Fibroblast of lung (primary cell): Measurements from ENCODE around the gene ZNF490. TPM values are rescaled to one million over a fixed set of nuclear protein-coding genes. Genes with fewer than 3 reads are reported as not detected.
A peak's percentile ranks its signal among the peaks of the same experiment; 100 is the strongest.

Experiments
- DNase-seq, 2 donors: peaks; one replicate each; pipeline versions ENCODE4 v3.0.0 to v3.0.0-alpha.2; 2010; ENCODE audit warnings: low read depth in 2 of 2
- H2AFZ ChIP-seq: 2 replicates; pipeline ENCODE4 v1.5.1; 2012; ENCODE audit warnings: low read length, control low read depth, inconsistent platforms
- H3K27ac ChIP-seq: 2 replicates; pipeline ENCODE4 v1.5.1; 2011; ENCODE audit warnings: low read length, control low read depth; ENCODE audit not compliant: insufficient read depth
- H3K27me3 ChIP-seq: 2 replicates; pipeline ENCODE4 v1.5.1; 2011; ENCODE audit warnings: mild to moderate bottlenecking, low read length; ENCODE audit not compliant: control insufficient read depth, insufficient read depth
- H3K36me3 ChIP-seq: 2 replicates; pipeline ENCODE4 v1.5.1; 2011; ENCODE audit warnings: low read length; ENCODE audit not compliant: control insufficient read depth, insufficient read depth
- H3K4me1 ChIP-seq: 2 replicates; pipeline ENCODE4 v1.5.1; 2011; ENCODE audit warnings: low read length; ENCODE audit not compliant: control insufficient read depth, insufficient read depth; ENCODE audit errors: extremely low read depth
- H3K4me2 ChIP-seq: 2 replicates; pipeline ENCODE4 v1.5.1; 2011; ENCODE audit warnings: low read length, control low read depth; ENCODE audit not compliant: insufficient read depth; ENCODE audit errors: extremely low read depth
- H3K4me3 ChIP-seq, 4 experiments: fragments of 200-600 bp in 1 of 4; sonication (generic) in 1 of 4; replicated peaks in 1 of 4; 2 replicates each; pipeline ENCODE4 v1.5.1; 2011 to 2016; ENCODE audit warnings: low read length in 4 of 4, low read depth in 3 of 4, mild to moderate bottlenecking in 3 of 4, control low read depth in 2 of 4, inconsistent platforms in 1 of 4, mixed read lengths in 1 of 4; ENCODE audit not compliant: insufficient read depth in 1 of 4; ENCODE audit errors: control extremely low read depth in 1 of 4
- H3K79me2 ChIP-seq: 2 replicates; pipeline ENCODE4 v1.5.1; 2012; ENCODE audit warnings: mild to moderate bottlenecking, low read length, inconsistent platforms; ENCODE audit not compliant: control insufficient read depth, insufficient read depth
- H3K9ac ChIP-seq: 2 replicates; pipeline ENCODE4 v1.5.1; 2011; ENCODE audit warnings: mild to moderate bottlenecking, low read length, control low read depth; ENCODE audit not compliant: insufficient read depth
- H3K9me3 ChIP-seq: 2 replicates; pipeline ENCODE4 v1.5.1; 2012; ENCODE audit warnings: low read depth, low read length; ENCODE audit not compliant: control insufficient read depth, insufficient read depth
- H4K20me1 ChIP-seq: 2 replicates; pipeline ENCODE4 v1.5.1; 2011; ENCODE audit warnings: low read length; ENCODE audit not compliant: control insufficient read depth, insufficient read depth; ENCODE audit errors: extremely low read depth
- EZH2 ChIP-seq: IDR thresholded peaks from 2 replicates; pipeline ENCODE4 v1.5.1; 2012; ENCODE audit warnings: low read length, control low read depth, mild to moderate bottlenecking; ENCODE audit errors: missing control alignments
- polyA plus RNA-seq, 2 donors: library from polyadenylated mRNA; depleted of rRNA in 1 of 2; stranded (reverse) in 1 of 2; unstranded in 1 of 2; fragments of >200 nt; gene quantifications; 2 replicates each; pipeline ENCODE4 v1.2.1, GENCODE V29; 2011 to 2012; ENCODE audit warnings: missing spikeins in 1 of 2
- total RNA-seq: library from RNA; depleted of rRNA; stranded (reverse); fragments of >200 nt; gene quantifications from 2 replicates; pipeline ENCODE4 v1.2.1, GENCODE V29; 2014
- TF ChIP-seq, protein P1 (sequence below), 2 donors: IDR thresholded peaks in 1 of 2; conservative IDR thresholded peaks in 1 of 2; 1 replicate in 1 of 2; 2 replicates in 1 of 2; pipeline ENCODE4 v1.5.1; 2011 to 2012; ENCODE audit warnings: low read length in 2 of 2, control low read depth in 1 of 2, inconsistent platforms in 1 of 2, low read depth in 1 of 2, mild to moderate bottlenecking in 1 of 2

Gene ZNF490
- total and polyA plus RNA-seq, 2 donors (not counting 1 experiment from before 2014, with no cell fraction given) = 3.9 to 16.8 TPM

DNA sequence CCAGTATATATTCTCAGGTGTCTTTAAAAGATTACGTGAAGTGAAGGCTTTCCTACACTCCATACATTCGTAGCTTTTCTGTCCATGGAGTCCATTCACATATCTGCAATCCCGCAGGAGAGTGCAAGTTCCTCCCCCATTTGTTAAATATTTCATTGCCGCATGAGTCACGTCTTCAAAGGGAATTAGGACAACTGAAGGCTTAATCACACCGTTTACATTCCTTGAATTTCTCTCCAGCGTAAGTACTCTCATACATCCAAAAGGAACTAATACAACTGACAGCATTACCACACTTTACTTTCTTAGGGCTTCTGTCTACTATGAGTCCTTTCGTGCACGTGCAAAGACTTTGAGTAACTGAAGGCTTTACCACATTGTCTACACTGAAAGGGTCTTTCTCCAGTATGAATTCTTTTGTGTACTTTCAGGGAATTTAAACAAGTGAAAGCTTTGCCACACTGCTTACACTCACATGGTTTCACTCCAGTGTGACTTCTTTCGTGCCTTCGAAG, 30.4 kb downstream of the ZNF490 start:
- no peaks in the 10 kb centered on the region for H3K79me2 ChIP-seq
- H3K36me3 ChIP-seq = peaks cover 6% of the 10 kb centered on the region
- H3K9me3 ChIP-seq = peaks cover 13% of the 10 kb centered on the region
- TF ChIP-seq EZH2 = no peak
- TF ChIP-seq, protein P1, sequence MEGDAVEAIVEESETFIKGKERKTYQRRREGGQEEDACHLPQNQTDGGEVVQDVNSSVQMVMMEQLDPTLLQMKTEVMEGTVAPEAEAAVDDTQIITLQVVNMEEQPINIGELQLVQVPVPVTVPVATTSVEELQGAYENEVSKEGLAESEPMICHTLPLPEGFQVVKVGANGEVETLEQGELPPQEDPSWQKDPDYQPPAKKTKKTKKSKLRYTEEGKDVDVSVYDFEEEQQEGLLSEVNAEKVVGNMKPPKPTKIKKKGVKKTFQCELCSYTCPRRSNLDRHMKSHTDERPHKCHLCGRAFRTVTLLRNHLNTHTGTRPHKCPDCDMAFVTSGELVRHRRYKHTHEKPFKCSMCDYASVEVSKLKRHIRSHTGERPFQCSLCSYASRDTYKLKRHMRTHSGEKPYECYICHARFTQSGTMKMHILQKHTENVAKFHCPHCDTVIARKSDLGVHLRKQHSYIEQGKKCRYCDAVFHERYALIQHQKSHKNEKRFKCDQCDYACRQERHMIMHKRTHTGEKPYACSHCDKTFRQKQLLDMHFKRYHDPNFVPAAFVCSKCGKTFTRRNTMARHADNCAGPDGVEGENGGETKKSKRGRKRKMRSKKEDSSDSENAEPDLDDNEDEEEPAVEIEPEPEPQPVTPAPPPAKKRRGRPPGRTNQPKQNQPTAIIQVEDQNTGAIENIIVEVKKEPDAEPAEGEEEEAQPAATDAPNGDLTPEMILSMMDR (conservative IDR thresholded peaks at IDR 0.05 in 1 of 2, IDR thresholded peaks at IDR 0.05 in 1 of 2; ENCODE audit: low read depth in 1 of 2, low read length in 2 of 2) = no peak
- no peak overlapping the region for H3K4me3 ChIP-seq
- no peak overlapping the region for H2AFZ ChIP-seq
- H3K9ac ChIP-seq = no peak overlapping the region
- no peaks in the 10 kb centered on the region for H3K27me3 ChIP-seq
- H3K27ac ChIP-seq = no peak overlapping the region
- no peaks in the 10 kb centered on the region for H4K20me1 ChIP-seq
- no peak overlapping the region for H3K4me2 ChIP-seq
- no peaks in the 10 kb centered on the region for H3K4me1 ChIP-seq
- DNase-seq = peak in 1 of 2 donors; percentile 82

DNA sequence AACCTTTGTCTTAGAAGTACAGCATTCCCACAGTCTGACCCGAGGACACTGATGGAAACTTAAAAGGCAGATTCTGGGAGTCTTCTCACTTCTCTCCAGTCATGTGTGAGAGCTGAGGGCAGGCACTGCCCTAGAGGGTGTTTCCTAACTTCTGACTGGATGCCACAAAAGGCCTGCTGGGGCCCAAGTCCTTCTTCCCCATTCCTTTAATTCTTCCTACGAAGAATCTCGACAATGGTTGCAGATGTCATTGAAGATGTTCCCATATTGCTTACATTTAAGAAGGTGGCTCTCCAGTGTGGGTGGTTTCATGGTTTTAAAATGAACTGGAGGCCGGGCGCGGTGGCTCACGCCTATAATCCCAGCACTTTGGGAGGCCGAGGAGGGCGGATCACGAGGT, 32.0 kb downstream of the ZNF490 start:
- no peaks in the 10 kb centered on the region for H3K4me1 ChIP-seq
- TF ChIP-seq EZH2 = no peak
- TF ChIP-seq, protein P1 (conservative IDR thresholded peaks at IDR 0.05 in 1 of 2, IDR thresholded peaks at IDR 0.05 in 1 of 2; ENCODE audit: low read depth in 1 of 2, low read length in 2 of 2) = no peak
- H3K27me3 ChIP-seq = no peaks in the 10 kb centered on the region
- DNase-seq = no peak
- no peak overlapping the region for H3K4me3 ChIP-seq
- H4K20me1 ChIP-seq = no peaks in the 10 kb centered on the region
- H2AFZ ChIP-seq = no peak overlapping the region
- no peak overlapping the region for H3K4me2 ChIP-seq
- H3K9me3 ChIP-seq = peaks cover 13% of the 10 kb centered on the region
- H3K27ac ChIP-seq = no peak overlapping the region
- no peak overlapping the region for H3K9ac ChIP-seq
- no peaks in the 10 kb centered on the region for H3K79me2 ChIP-seq
- peaks cover 6% of the 10 kb centered on the region for H3K36me3 ChIP-seq

DNA sequence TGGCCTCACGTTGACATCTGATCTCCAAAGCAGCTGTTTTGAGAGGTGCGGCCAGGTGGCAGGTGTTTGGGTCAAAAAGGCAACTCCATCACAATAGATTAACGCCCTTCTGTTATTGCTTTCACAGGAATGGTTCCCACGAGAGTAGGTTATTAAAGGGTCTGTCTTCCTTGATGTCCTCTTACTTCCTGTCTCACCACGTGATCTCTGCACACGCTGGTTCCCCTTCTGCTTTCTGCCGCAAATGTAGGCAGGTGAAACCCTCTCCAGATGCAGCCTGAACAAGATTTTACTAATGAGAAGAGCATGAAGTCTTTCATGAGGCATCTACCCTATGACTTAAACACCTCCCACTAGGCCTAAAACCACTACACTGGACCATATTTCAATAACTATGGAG, 36.6 kb downstream of the ZNF490 start:
- DNase-seq = no peak
- H3K27me3 ChIP-seq = no peaks in the 10 kb centered on the region
- no peak for TF ChIP-seq EZH2
- TF ChIP-seq, protein P1 (conservative IDR thresholded peaks at IDR 0.05 in 1 of 2, IDR thresholded peaks at IDR 0.05 in 1 of 2; ENCODE audit: low read depth in 1 of 2, low read length in 2 of 2) = no peak
- H3K79me2 ChIP-seq = no peaks in the 10 kb centered on the region
- H3K9ac ChIP-seq = no peak overlapping the region
- no peaks in the 10 kb centered on the region for H4K20me1 ChIP-seq
- no peak overlapping the region for H3K27ac ChIP-seq
- H3K36me3 ChIP-seq = peaks cover 2% of the 10 kb centered on the region
- H3K4me2 ChIP-seq = no peak overlapping the region
- no peak overlapping the region for H2AFZ ChIP-seq
- no peaks in the 10 kb centered on the region for H3K4me1 ChIP-seq
- H3K9me3 ChIP-seq = no peaks in the 10 kb centered on the region
- H3K4me3 ChIP-seq = no peak overlapping the region
